Neural cell (in vitro differentiated cells): ENCODE measurements around the gene PPP3R1. TPM values are rescaled to one million over a fixed set of nuclear protein-coding genes. Genes with fewer than 3 reads are reported as not detected.

ENCODE experiments used
- H2AFZ ChIP-seq: fragments of 200-600, 300-800 bp; sonication (generic), shearing (Covaris generic); 2 replicates; pipeline ENCODE4 v1.6.0; 2014; ENCODE audit warnings: low read depth, mild to moderate bottlenecking, antibody characterized with exemption, low read length, moderate library complexity
- H3F3A ChIP-seq: fragments of 200-600 bp; shearing (Covaris generic); 2 replicates; pipeline ENCODE4 v1.6.1; 2016; ENCODE audit warnings: mild to moderate bottlenecking, moderate library complexity, mixed read lengths, antibody characterized with exemption, low read length; ENCODE audit not compliant: insufficient read depth, poor library complexity, severe bottlenecking
- H3K27ac ChIP-seq: fragments of 200-600, 300-800 bp; sonication (generic), shearing (Covaris generic); 2 replicates; pipeline ENCODE4 v1.5.1; 2014; ENCODE audit warnings: mild to moderate bottlenecking, low read length, moderate library complexity
- H3K27me3 ChIP-seq: fragments of 300-800, 200-600 bp; sonication (generic), shearing (Covaris generic); 2 replicates; pipeline ENCODE4 v1.6.0; 2014; ENCODE audit warnings: mild to moderate bottlenecking, low read depth, low read length, moderate library complexity; ENCODE audit not compliant: insufficient read depth
- H3K36me3 ChIP-seq: fragments of 300-800, 200-600 bp; sonication (generic), shearing (Covaris generic); 2 replicates; pipeline ENCODE4 v1.5.1; 2014; ENCODE audit warnings: mild to moderate bottlenecking, antibody characterized with exemption, low read length, moderate library complexity; ENCODE audit not compliant: insufficient read depth
- H3K4me2 ChIP-seq: fragments of 300-800, 200-600 bp; sonication (generic), shearing (Covaris generic); 2 replicates; pipeline ENCODE4 v1.6.0; 2014; ENCODE audit warnings: mild to moderate bottlenecking, low read length
- H3K4me3 ChIP-seq: fragments of 300-800, 200-600 bp; sonication (generic), shearing (Covaris generic); 2 replicates; pipeline ENCODE4 v1.5.1; 2014; ENCODE audit warnings: mild to moderate bottlenecking, low read length, moderate library complexity
- H3K79me2 ChIP-seq: fragments of 200-600 bp; shearing (Covaris generic); replicated peaks from 2 replicates; pipeline ENCODE4 v1.6.0; 2014; ENCODE audit warnings: mild to moderate bottlenecking, low read length, moderate library complexity; ENCODE audit not compliant: insufficient read depth
- H3K9ac ChIP-seq: fragments of 300-800, 200-600 bp; sonication (generic), shearing (Covaris generic); 2 replicates; pipeline ENCODE4 v1.6.1; 2016; ENCODE audit warnings: mild to moderate bottlenecking, low read length, mixed read lengths
- H3K9me2 ChIP-seq: fragments of 200-600 bp; shearing (Covaris generic); 2 replicates; pipeline ENCODE4 v1.6.1; 2016; ENCODE audit warnings: mild to moderate bottlenecking, low read length, mixed read lengths; ENCODE audit not compliant: insufficient read depth
- H3K9me3 ChIP-seq: fragments of 200-600, 300-800 bp; sonication (generic), shearing (Covaris generic); 2 replicates; pipeline ENCODE4 v1.6.1; 2016; ENCODE audit warnings: mild to moderate bottlenecking, mixed run types, low read length, moderate library complexity, mixed read lengths
- H4K20me1 ChIP-seq: fragments of 200-600 bp; shearing (Covaris generic); 2 replicates; pipeline ENCODE4 v1.6.1; 2016; ENCODE audit warnings: mild to moderate bottlenecking, mixed run types; ENCODE audit not compliant: insufficient read depth
- CTCF ChIP-seq: fragments of 450-650 bp; IDR thresholded peaks from 2 replicates; pipeline ENCODE4 v1.5.1; 2014; ENCODE audit warnings: antibody characterized with exemption, mild to moderate bottlenecking, moderate library complexity; ENCODE audit not compliant: poor library complexity, severe bottlenecking
- EP300 ChIP-seq: fragments of 450-650 bp; conservative IDR thresholded peaks from 2 replicates; pipeline ENCODE4 v1.6.1; 2014; ENCODE audit warnings: antibody characterized with exemption, mild to moderate bottlenecking, moderate library complexity; ENCODE audit not compliant: poor library complexity, severe bottlenecking
- EZH2 ChIP-seq: fragments of 200-600, 300-800 bp; shearing (Covaris generic), sonication (generic); IDR thresholded peaks from 2 replicates; pipeline ENCODE4 v1.6.1; 2014; ENCODE audit warnings: antibody characterized with exemption, low read length, borderline replicate concordance, mild to moderate bottlenecking; ENCODE audit not compliant: insufficient read depth, poor library complexity, severe bottlenecking
- MXI1 ChIP-seq: fragments of 450-650 bp; conservative IDR thresholded peaks from 2 replicates; pipeline ENCODE4 v1.6.1; 2014; ENCODE audit warnings: antibody characterized with exemption, mild to moderate bottlenecking; ENCODE audit not compliant: poor library complexity, severe bottlenecking
- POLR2AphosphoS5 ChIP-seq: IDR thresholded peaks from 2 replicates; pipeline ENCODE4 v1.6.1; 2012
- RAD21 ChIP-seq: fragments of 450-650 bp; conservative IDR thresholded peaks from 2 replicates; pipeline ENCODE4 v1.6.1; 2014; ENCODE audit warnings: antibody characterized with exemption, mild to moderate bottlenecking, moderate library complexity
- REST ChIP-seq: IDR thresholded peaks from 2 replicates; pipeline ENCODE4 v1.6.1; 2012; ENCODE audit warnings: borderline replicate concordance
- SMC3 ChIP-seq: fragments of 450-650 bp; conservative IDR thresholded peaks from 2 replicates; pipeline ENCODE4 v1.6.1; 2014; ENCODE audit warnings: antibody characterized with exemption, mild to moderate bottlenecking, moderate library complexity; ENCODE audit not compliant: poor library complexity
- TAF1 ChIP-seq: IDR thresholded peaks from 2 replicates; pipeline ENCODE4 v1.6.1; 2012; ENCODE audit warnings: low read depth
- polyA plus RNA-seq: library from polyadenylated mRNA; depleted of rRNA; stranded (reverse); fragments of >200 nt; gene quantifications from 2 replicates; pipeline ENCODE4 v1.2.3, GENCODE V29; 2014

The PPP3R1 gene
- polyA plus RNA-seq, 1 donor from 2014 or later, result 45.3 TPM

- TF ChIP-seq RAD21 (no peak), TAF1 (no peak), POLR2AphosphoS5 (no peak), EZH2 (no peak), MXI1 (no peak), EP300 (no peak), SMC3 (no peak), REST (no peak), CTCF (no peak)
- H3K27me3 ChIP-seq, result no peaks in the 10 kb centered on the region
- no peaks in the 10 kb centered on the region for H3F3A ChIP-seq
- H3K4me3 ChIP-seq, result no peak overlapping the region
- no peak overlapping the region for H2AFZ ChIP-seq
- no peaks in the 10 kb centered on the region for H3K79me2 ChIP-seq
- H3K9me2 ChIP-seq, result no peaks in the 10 kb centered on the region
- no peak overlapping the region for H3K9ac ChIP-seq
- no peaks in the 10 kb centered on the region for H3K9me3 ChIP-seq
- H3K4me2 ChIP-seq, result no peak overlapping the region
- no peaks in the 10 kb centered on the region for H3K36me3 ChIP-seq
- no peaks in the 10 kb centered on the region for H4K20me1 ChIP-seq
- H3K27ac ChIP-seq, result no peak overlapping the region
These were observed 79.8 kb downstream of the PPP3R1 start for GRCh38 chr2:68172521-68172920.

GRCh38 chr2:68171684-68172083 is 80.6 kb downstream of the PPP3R1 start:
- Histone ChIP-seq H3K27me3 (no peaks in the 10 kb centered on the region), H3K9me3 (no peaks in the 10 kb centered on the region), H3K9me2 (no peaks in the 10 kb centered on the region), H4K20me1 (no peaks in the 10 kb centered on the region), H3K9ac (no peak overlapping the region), H3K27ac (no peak overlapping the region), H3K79me2 (no peaks in the 10 kb centered on the region), H3F3A (no peaks in the 10 kb centered on the region), H2AFZ (no peak overlapping the region), H3K36me3 (no peaks in the 10 kb centered on the region), H3K4me2 (no peak overlapping the region), H3K4me3 (no peak overlapping the region)
- TF ChIP-seq SMC3 (no peak), REST (no peak), TAF1 (no peak), RAD21 (no peak)
